Mammary epithelial cell (primary cell): Measurements from ENCODE around the gene CA6.

ENCODE experiments used
- EZH2 ChIP-seq: IDR thresholded peaks from 2 replicates; pipeline ENCODE4 v1.6.1; 2012; ENCODE audit warnings: low read length, inconsistent platforms, borderline replicate concordance
- TF ChIP-seq, protein P1 (sequence below), 2 donors: IDR thresholded peaks in 1 of 2; conservative IDR thresholded peaks in 1 of 2; 2 replicates each; pipeline ENCODE4 v1.5.1; 2011 to 2012; ENCODE audit warnings: inconsistent platforms in 2 of 2, low read length in 2 of 2, mild to moderate bottlenecking in 2 of 2, control low read depth in 1 of 2, low read depth in 1 of 2; ENCODE audit not compliant: insufficient read depth in 1 of 2; ENCODE audit errors: extremely low read depth in 1 of 2

DNA sequence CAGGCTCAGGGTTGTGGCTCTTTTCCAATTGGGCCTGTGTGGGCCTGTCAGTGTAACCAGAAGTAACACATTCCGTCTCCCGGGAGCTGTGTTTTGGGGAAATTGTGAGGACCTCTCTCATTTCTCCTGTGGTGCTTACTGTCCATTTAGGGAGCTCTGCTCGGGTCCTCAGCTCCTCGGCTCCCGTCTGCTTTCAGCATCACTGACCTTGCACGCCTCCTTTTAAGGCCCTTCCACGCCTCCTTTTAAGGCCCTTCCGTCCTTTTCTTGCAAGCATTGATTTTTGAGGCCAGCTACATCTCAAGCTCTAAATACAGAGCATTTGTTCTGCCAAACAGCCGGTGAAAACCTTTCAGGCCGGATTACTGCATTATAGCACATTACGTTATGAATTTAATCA lies 9.7 kb downstream of the CA6 start:
- TF ChIP-seq, protein P1, sequence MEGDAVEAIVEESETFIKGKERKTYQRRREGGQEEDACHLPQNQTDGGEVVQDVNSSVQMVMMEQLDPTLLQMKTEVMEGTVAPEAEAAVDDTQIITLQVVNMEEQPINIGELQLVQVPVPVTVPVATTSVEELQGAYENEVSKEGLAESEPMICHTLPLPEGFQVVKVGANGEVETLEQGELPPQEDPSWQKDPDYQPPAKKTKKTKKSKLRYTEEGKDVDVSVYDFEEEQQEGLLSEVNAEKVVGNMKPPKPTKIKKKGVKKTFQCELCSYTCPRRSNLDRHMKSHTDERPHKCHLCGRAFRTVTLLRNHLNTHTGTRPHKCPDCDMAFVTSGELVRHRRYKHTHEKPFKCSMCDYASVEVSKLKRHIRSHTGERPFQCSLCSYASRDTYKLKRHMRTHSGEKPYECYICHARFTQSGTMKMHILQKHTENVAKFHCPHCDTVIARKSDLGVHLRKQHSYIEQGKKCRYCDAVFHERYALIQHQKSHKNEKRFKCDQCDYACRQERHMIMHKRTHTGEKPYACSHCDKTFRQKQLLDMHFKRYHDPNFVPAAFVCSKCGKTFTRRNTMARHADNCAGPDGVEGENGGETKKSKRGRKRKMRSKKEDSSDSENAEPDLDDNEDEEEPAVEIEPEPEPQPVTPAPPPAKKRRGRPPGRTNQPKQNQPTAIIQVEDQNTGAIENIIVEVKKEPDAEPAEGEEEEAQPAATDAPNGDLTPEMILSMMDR (conservative IDR thresholded peaks at IDR 0.05 in 1 of 2, IDR thresholded peaks at IDR 0.05 in 1 of 2; ENCODE audit: extremely low read depth in 1 of 2, insufficient read depth in 1 of 2, low read depth in 1 of 2, low read length in 2 of 2): no peak
- TF ChIP-seq EZH2: no peak
